Skin of body (tissue), 2 donors: ENCODE results near the gene CASP8. TPM values are rescaled to one million over a fixed set of nuclear protein-coding genes. Genes with fewer than 3 reads are reported as not detected.

Source experiments
- DNase-seq: peaks from one replicate; lab custom pipeline; 2025; lab: John Stamatoyannopoulos, UW
- total RNA-seq: library from RNA; depleted of rRNA; stranded (reverse); fragments of >200 nt; gene quantifications from one replicate; pipeline ENCODE4 v1.2.3, GENCODE V29; 2014

CASP8 gene
- total RNA-seq, 1 donor from 2014 or later = 17.0 TPM

GRCh38 chr2:201242571-201243277 lies 17.6 kb upstream of the CASP8 start:
- no peak for DNase-seq

- DNase-seq = no peak
These were observed 15.5 kb upstream of the CASP8 start for GRCh38 chr2:201244829-201245228.

- no peak for DNase-seq
These were observed 14.1 kb upstream of the CASP8 start for GRCh38 chr2:201246280-201246679.

- DNase-seq = no peak
These were observed 12.0 kb upstream of the CASP8 start for GRCh38 chr2:201248288-201248844.

GRCh38 chr2:201249889-201250288 lies 10.4 kb upstream of the CASP8 start:
- DNase-seq = no peak

- DNase-seq = no peak
These were observed 9.6 kb upstream of the CASP8 start for GRCh38 chr2:201250741-201251140.

- no peak for DNase-seq
These were observed 6.1 kb upstream of the CASP8 start for GRCh38 chr2:201254081-201254730.

- no peak for DNase-seq
These were observed 4.8 kb upstream of the CASP8 start for GRCh38 chr2:201255408-201256033.

GRCh38 chr2:201256082-201256481 lies 4.3 kb upstream of the CASP8 start:
- no peak for DNase-seq

- no peak for DNase-seq
These were observed 2.9 kb upstream of the CASP8 start for GRCh38 chr2:201257381-201257955.

- DNase-seq = peak; percentile 70
These were observed 2.2 kb upstream of the CASP8 start for GRCh38 chr2:201257956-201258665.

- no peak for DNase-seq
These were observed 1.4 kb upstream of the CASP8 start for GRCh38 chr2:201258666-201259615.

GRCh38 chr2:201261471-201261870 lies 1.1 kb downstream of the CASP8 start:
- no peak for DNase-seq

GRCh38 chr2:201261906-201262305 lies 1.6 kb downstream of the CASP8 start:
- DNase-seq = peak; percentile 52

GRCh38 chr2:201262718-201263117 lies 2.4 kb downstream of the CASP8 start:
- DNase-seq = no peak

GRCh38 chr2:201263779-201264178 lies 3.4 kb downstream of the CASP8 start:
- DNase-seq = no peak

GRCh38 chr2:201264472-201265173 lies 4.3 kb downstream of the CASP8 start:
- DNase-seq = no peak

- no peak for DNase-seq
These were observed 6.3 kb downstream of the CASP8 start for GRCh38 chr2:201266629-201267028.

- DNase-seq = no peak
These were observed 7.1 kb downstream of the CASP8 start for GRCh38 chr2:201267278-201268030.
